AG10803 (cell line): Measurements from ENCODE around the gene PBX1.

ENCODE experiments used
- DNase-seq: peaks from one replicate; pipeline ENCODE4 v3.0.0; 2010; ENCODE audit warnings: low read depth
- H3K4me3 ChIP-seq: 2 replicates; pipeline ENCODE4 v1.5.1; 2011; ENCODE audit warnings: mild to moderate bottlenecking, low read length, control low read depth
- TF ChIP-seq, protein P1 (sequence below): conservative IDR thresholded peaks from 2 replicates; pipeline ENCODE4 v1.5.1; 2011; ENCODE audit warnings: mild to moderate bottlenecking, low read length, control low read depth, inconsistent platforms

PBX1 gene

DNA sequence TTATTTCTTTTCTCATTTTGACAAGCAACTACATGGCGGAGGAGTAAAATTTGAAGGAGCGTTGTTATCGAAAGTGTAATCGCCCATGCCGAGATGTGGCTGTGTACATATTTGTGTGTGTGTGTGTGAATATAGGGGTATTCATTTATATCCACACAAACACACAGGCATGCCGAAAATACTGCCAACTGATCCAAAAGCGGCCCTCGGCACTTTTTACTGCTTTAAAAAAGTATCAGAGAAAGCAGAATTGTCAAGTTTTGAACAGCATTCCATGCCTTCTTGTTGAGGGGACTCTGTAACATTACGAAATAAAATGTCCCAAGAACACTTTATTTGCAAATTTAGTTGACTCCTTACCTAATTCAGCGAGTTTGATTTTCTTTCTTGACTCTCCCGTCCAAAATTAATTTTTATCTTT lies 1.1 kb downstream of the PBX1 start:
- no peak for DNase-seq

DNA sequence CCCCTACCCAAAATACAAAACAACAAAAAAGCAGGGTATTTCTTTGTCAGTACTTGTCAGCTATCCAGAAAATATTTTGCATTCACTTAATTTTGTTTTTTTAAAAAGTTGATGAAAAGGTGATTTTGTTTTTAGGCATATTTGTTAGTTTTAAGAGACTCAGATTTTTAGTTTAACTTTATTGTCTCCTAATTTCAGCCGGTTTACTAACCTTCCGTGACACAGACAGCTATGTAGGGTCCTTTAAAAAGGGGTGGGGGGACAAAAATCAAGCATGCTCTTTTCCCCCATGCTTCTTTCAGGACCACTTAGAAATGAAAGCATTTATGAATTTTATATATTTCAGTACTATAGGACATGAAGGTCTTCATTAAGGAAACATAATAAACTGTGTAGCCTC lies 1.6 kb downstream of the PBX1 start:
- peak overlapping the region; percentile 71 for H3K4me3 ChIP-seq
- TF ChIP-seq, protein P1, sequence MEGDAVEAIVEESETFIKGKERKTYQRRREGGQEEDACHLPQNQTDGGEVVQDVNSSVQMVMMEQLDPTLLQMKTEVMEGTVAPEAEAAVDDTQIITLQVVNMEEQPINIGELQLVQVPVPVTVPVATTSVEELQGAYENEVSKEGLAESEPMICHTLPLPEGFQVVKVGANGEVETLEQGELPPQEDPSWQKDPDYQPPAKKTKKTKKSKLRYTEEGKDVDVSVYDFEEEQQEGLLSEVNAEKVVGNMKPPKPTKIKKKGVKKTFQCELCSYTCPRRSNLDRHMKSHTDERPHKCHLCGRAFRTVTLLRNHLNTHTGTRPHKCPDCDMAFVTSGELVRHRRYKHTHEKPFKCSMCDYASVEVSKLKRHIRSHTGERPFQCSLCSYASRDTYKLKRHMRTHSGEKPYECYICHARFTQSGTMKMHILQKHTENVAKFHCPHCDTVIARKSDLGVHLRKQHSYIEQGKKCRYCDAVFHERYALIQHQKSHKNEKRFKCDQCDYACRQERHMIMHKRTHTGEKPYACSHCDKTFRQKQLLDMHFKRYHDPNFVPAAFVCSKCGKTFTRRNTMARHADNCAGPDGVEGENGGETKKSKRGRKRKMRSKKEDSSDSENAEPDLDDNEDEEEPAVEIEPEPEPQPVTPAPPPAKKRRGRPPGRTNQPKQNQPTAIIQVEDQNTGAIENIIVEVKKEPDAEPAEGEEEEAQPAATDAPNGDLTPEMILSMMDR = no peak
- DNase-seq = no peak

More for the DNA sequence above, 1.1 kb downstream of the PBX1 start:
- TF ChIP-seq, protein P1 = no peak
- peak overlapping the region; percentile 71 for H3K4me3 ChIP-seq

DNA sequence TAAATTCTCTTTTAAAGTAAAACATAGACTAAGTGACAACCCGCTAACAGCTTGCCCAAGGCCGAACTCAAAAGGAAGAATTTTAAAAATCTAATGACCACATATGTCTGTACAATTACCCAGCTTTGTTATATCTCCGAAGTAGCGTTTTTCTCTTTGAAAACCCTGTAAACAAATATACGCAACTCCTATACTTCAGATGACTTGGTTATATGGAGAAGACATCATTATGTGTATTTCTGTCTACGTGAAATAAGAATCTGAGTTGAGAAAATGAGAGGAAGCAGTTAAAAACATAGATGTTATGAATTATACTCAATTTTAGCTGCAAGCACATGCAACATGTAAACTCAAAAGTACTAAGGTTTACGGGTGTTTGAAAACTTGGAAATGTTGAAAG lies 2.0 kb downstream of the PBX1 start:
- H3K4me3 ChIP-seq = peak overlapping the region; percentile 71
- TF ChIP-seq, protein P1 = no peak
- DNase-seq = no peak

DNA sequence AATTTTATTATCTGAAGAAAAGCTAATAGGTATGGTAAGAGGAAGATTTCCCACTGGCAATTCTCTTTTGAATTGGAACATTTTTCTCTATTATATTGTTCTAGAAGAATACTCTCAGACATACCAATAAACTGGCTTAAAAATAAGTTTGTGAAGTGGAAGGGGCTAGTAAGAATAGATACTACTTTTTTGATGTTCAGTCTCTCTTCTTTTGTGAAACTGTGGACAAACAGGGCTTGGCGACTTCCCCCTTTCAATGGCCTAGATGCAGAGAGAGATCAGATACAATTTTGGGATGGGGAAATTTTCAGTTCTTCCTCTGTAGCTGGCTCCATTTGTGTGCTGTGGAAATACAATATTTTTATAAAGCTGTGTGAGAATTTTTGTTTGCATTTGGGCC lies 2.5 kb downstream of the PBX1 start:
- DNase-seq = no peak
- H3K4me3 ChIP-seq = peak overlapping the region; percentile 71
- TF ChIP-seq, protein P1 = no peak

DNA sequence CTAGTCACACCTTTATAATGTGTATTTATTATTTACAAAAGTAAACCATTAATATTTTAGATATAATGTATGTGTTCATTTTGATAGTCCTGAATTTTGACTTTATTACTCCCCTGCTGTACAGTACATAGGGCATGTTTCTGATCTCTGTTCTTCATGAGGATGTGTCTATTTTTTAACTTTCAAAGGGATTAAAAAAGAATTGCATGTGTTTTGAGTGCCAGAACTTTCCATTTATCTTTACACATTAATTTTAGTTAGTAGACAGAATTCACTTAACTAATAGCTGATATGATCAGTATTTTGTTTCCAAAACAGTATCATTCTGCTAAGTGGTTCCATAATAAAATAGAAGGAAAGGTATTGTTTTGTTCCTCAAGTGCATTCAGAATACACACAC lies 3.1 kb downstream of the PBX1 start:
- DNase-seq = no peak
- peak overlapping the region; percentile 71 for H3K4me3 ChIP-seq
- TF ChIP-seq, protein P1 = no peak

DNA sequence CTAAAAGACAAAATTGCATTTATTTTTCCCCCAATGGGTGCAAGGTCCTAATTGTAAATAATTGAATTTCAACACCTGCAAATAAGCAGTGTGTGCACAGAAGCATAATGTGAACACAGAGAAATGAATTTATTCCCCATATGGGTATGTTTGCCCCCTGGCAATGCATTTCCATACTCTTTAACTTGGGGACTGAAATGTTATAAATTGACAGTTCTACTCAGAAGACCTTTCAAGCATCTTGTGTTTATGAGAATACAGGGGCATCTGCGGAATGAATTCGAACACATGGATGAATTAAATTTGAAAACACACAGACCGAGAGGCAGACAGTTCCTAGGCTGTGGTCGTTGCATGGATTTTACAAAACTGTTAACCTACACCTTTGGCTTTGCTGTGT lies 3.5 kb downstream of the PBX1 start:
- TF ChIP-seq, protein P1 = no peak
- DNase-seq = no peak
- peak overlapping the region; percentile 71 for H3K4me3 ChIP-seq

DNA sequence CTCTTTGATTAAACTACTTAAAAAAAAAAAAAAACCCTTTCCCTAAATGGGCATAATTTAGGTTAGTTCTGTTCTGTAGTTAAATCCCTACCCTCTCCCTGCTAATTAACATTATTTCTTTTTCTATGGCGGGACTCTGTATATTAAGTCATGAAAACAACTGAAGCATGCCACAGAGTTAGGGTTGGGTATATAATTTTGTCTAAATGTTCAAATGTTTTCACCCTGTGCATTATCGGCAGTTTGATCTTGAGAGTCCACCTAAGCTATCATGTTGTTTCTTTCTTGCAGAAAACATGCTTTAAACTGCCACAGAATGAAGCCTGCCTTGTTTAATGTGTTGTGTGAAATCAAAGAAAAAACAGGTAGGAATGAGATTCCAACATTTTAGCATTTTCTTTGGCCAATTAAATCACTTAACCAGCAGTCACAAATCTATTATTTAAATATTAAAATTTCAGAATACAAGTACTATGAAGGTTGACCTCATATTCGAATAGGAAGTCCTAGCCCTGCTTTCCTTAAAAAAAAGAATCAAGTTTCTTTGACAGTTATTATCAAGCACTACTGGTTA lies 4.0 kb downstream of the PBX1 start:
- peak overlapping the region; percentile 71 for H3K4me3 ChIP-seq
- DNase-seq = no peak
- TF ChIP-seq, protein P1 = no peak
